CD14-positive monocyte (primary cell): Measurements from ENCODE around the gene NBAS. TPM values are rescaled to one million over a fixed set of nuclear protein-coding genes. Genes with fewer than 3 reads are reported as not detected.

Experiments used
- DNase-seq, 3 donors: peaks; one replicate each; pipeline ENCODE4 v3.0.0-alpha.2; 2011 to 2022
- H2AFZ ChIP-seq: 2 replicates; pipeline ENCODE4 v1.6.0; 2012; ENCODE audit warnings: mild to moderate bottlenecking, low read depth, low read length, inconsistent platforms; ENCODE audit not compliant: insufficient read depth, poor library complexity, severe bottlenecking
- H3K27ac ChIP-seq, 2 donors: 1 replicate in 1 of 2; 2 replicates in 1 of 2; pipeline ENCODE4 v1.5.1; 2012 to 2013; ENCODE audit warnings: low read length in 2 of 2, control low read depth in 1 of 2, inconsistent platforms in 1 of 2, low read depth in 1 of 2, mild to moderate bottlenecking in 1 of 2
- H3K27me3 ChIP-seq, 2 donors: one replicate each; pipeline versions ENCODE4 v1.6.0 to v1.6.1; 2011 to 2013; ENCODE audit warnings: low read length in 2 of 2; ENCODE audit not compliant: control insufficient read depth in 2 of 2, insufficient read depth in 2 of 2
- H3K36me3 ChIP-seq, 2 donors: replicated peaks in 1 of 2; 1 replicate in 1 of 2; 2 replicates in 1 of 2; pipeline versions ENCODE4 v1.5.1 to v1.6.1; 2012 to 2013; ENCODE audit warnings: low read length in 2 of 2, control low read depth in 1 of 2, inconsistent platforms in 1 of 2, mild to moderate bottlenecking in 1 of 2; ENCODE audit not compliant: insufficient read depth in 2 of 2, control insufficient read depth in 1 of 2
- H3K4me1 ChIP-seq, 2 donors: 1 replicate in 1 of 2; 2 replicates in 1 of 2; pipeline versions ENCODE4 v1.5.1 to v1.6.1; 2012 to 2013; ENCODE audit warnings: low read length in 2 of 2, control low read depth in 1 of 2, inconsistent platforms in 1 of 2, mild to moderate bottlenecking in 1 of 2, moderate library complexity in 1 of 2; ENCODE audit not compliant: insufficient read depth in 2 of 2, control insufficient read depth in 1 of 2
- H3K4me2 ChIP-seq: replicated peaks from 2 replicates; pipeline ENCODE3; 2012; ENCODE audit warnings: low read length, moderate library complexity, mild to moderate bottlenecking; ENCODE audit not compliant: poor library complexity, severe bottlenecking; ENCODE audit errors: extremely low read depth
- H3K4me3 ChIP-seq, 3 experiments: fragments of 200-600 bp in 1 of 3; sonication (generic) in 1 of 3; replicated peaks in 1 of 3; 1 replicate in 2 of 3; 2 replicates in 1 of 3; pipeline ENCODE4 v1.5.1; 2011 to 2013; ENCODE audit warnings: low read length in 3 of 3, mild to moderate bottlenecking in 3 of 3, control low read depth in 2 of 3, low read depth in 2 of 3, inconsistent platforms in 1 of 3, moderate library complexity in 1 of 3
- H3K79me2 ChIP-seq: 2 replicates; pipeline ENCODE4 v1.6.0; 2012; ENCODE audit warnings: mild to moderate bottlenecking, control low read depth, inconsistent platforms, low read length, moderate library complexity; ENCODE audit not compliant: insufficient read depth
- H3K9ac ChIP-seq: 2 replicates; pipeline ENCODE4 v1.6.0; 2017; ENCODE audit warnings: low read length, mild to moderate bottlenecking; ENCODE audit not compliant: insufficient read depth, poor library complexity, severe bottlenecking
- H3K9me3 ChIP-seq, 2 donors: replicated peaks in 1 of 2; 1 replicate in 1 of 2; 2 replicates in 1 of 2; pipeline versions ENCODE4 v1.5.1 to v1.6.1; 2012 to 2013; ENCODE audit warnings: low read length in 2 of 2, control low read depth in 1 of 2; ENCODE audit not compliant: control insufficient read depth in 1 of 2, insufficient read depth in 1 of 2
- H4K20me1 ChIP-seq: 2 replicates; pipeline ENCODE4 v1.6.0; 2012; ENCODE audit warnings: mild to moderate bottlenecking, low read length, control low read depth, moderate library complexity; ENCODE audit not compliant: insufficient read depth
- H3K27ac Mint-ChIP-seq, 7 donors: one replicate each; pipeline ENCODE4 v1.8.0; 2020; ENCODE audit warnings: mild to moderate bottlenecking in 7 of 7, mixed read lengths in 7 of 7, moderate library complexity in 6 of 7, inconsistent platforms in 2 of 7
- H3K27me3 Mint-ChIP-seq, 3 donors: one replicate each; pipeline ENCODE4 v1.8.0; 2021 to 2022; ENCODE audit warnings: low read depth in 3 of 3, mild to moderate bottlenecking in 3 of 3, mixed read lengths in 3 of 3, moderate library complexity in 3 of 3, inconsistent platforms in 1 of 3
- H3K36me3 Mint-ChIP-seq, 2 donors: one replicate each; pipeline ENCODE4 v1.8.0; 2020; ENCODE audit warnings: mixed read lengths in 2 of 2, inconsistent platforms in 1 of 2, mild to moderate bottlenecking in 1 of 2
- H3K4me1 Mint-ChIP-seq: one replicate; pipeline ENCODE4 v1.8.0; 2020; ENCODE audit warnings: mild to moderate bottlenecking, mixed read lengths
- H3K4me3 Mint-ChIP-seq, 2 donors: one replicate each; pipeline ENCODE4 v1.8.0; 2020; ENCODE audit warnings: mild to moderate bottlenecking in 2 of 2, mixed read lengths in 2 of 2, moderate library complexity in 1 of 2
- H3K9me3 Mint-ChIP-seq, 7 donors: one replicate each; pipeline ENCODE4 v1.8.0; 2020 to 2022; ENCODE audit warnings: mixed read lengths in 7 of 7, mild to moderate bottlenecking in 6 of 7, moderate library complexity in 6 of 7, inconsistent platforms in 2 of 7
- WGBS: methylation state at CpG from one replicate; pipeline ENCODE4 v1.1.5; 2013; ENCODE audit warnings: missing lambda C conversion rate; ENCODE audit not compliant: insufficient coverage; 5-methylcytosine and 5-hydroxymethylcytosine counted together
- intact Hi-C, 2 donors: fragments of 100-400 bp; cut with micrococcal nuclease; formaldehyde crosslinking; loops; one replicate each; pipeline versions ENCODE4 v1.15.0 to v1.15.1; 2023
- polyA plus RNA-seq, 3 donors: library from polyadenylated mRNA; depleted of rRNA in 1 of 3; unstranded in 2 of 3; stranded (reverse) in 1 of 3; fragments of 300-500 nt in 2 of 3; fragments of >200 nt in 1 of 3; fragmentation: Illumina TruSeq in 2 of 3; gene quantifications; 1 replicate in 2 of 3; 2 replicates in 1 of 3; pipeline ENCODE4 v1.2.3, GENCODE V29; 2012 to 2021
- TF ChIP-seq, protein P1 (sequence below): fragments of 200-600 bp; IDR thresholded peaks from one replicate; pipeline ENCODE4 v1.8.0; 2022; ENCODE audit warnings: antibody characterized with exemption, mild to moderate bottlenecking

The NBAS gene
- polyA plus RNA-seq, 3 donors = 8.9 to 10.9 (median 8.9) TPM

GRCh38 chr2:15187702-15188101 is 373.4 kb downstream of the NBAS start:
- H3K36me3 ChIP-seq = peaks cover 10 to 52% of the 10 kb centered on the region in 2 donors
- H4K20me1 ChIP-seq = no peaks in the 10 kb centered on the region
- Mint-ChIP-seq H3K9me3 (no peaks in the 10 kb centered on the region), H3K4me1 (no peaks in the 10 kb centered on the region), H3K4me3 (no peak overlapping the region), H3K36me3 (peaks cover 36 to 40% of the 10 kb centered on the region in 2 donors), H3K27ac (no peak overlapping the region), H3K27me3 (peaks cover 0 to 2% (median 0%) of the 10 kb centered on the region in 3 donors)
- no peaks in the 10 kb centered on the region for H3K79me2 ChIP-seq
- TF ChIP-seq, protein P1, sequence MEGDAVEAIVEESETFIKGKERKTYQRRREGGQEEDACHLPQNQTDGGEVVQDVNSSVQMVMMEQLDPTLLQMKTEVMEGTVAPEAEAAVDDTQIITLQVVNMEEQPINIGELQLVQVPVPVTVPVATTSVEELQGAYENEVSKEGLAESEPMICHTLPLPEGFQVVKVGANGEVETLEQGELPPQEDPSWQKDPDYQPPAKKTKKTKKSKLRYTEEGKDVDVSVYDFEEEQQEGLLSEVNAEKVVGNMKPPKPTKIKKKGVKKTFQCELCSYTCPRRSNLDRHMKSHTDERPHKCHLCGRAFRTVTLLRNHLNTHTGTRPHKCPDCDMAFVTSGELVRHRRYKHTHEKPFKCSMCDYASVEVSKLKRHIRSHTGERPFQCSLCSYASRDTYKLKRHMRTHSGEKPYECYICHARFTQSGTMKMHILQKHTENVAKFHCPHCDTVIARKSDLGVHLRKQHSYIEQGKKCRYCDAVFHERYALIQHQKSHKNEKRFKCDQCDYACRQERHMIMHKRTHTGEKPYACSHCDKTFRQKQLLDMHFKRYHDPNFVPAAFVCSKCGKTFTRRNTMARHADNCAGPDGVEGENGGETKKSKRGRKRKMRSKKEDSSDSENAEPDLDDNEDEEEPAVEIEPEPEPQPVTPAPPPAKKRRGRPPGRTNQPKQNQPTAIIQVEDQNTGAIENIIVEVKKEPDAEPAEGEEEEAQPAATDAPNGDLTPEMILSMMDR = no peak
- no peak for DNase-seq
- H3K9ac ChIP-seq = no peak overlapping the region
- H3K4me1 ChIP-seq = no peaks in the 10 kb centered on the region
- intact Hi-C loops = no loop called here
- no peak overlapping the region for H3K4me2 ChIP-seq
- H3K27me3 ChIP-seq = no peaks in the 10 kb centered on the region
- no peak overlapping the region for H3K4me3 ChIP-seq
- no peak overlapping the region for H2AFZ ChIP-seq
- H3K27ac ChIP-seq = no peak overlapping the region
- no CpG with 5 or more reads among the region's 2 CpGs for WGBS
- no peaks in the 10 kb centered on the region for H3K9me3 ChIP-seq

DNA sequence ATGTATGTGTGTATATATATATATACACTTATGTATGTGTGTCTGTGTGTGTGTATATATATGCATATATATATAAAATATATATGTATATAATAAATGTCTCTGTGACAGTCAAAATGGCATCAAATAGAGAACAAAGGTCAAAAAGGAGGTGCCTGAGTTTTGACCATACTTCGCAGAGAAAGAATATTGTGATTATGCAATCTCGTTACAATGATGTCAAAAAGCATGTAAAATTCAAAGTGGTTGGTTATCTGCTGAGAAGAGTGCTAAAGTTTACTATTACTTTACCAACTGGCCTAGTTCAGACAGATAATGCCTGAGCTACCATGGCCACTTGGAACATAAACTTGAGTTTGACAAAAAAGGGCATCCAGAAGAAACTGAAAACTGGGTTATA is 375.0 kb downstream of the NBAS start:
- Mint-ChIP-seq H3K4me3 (no peak overlapping the region), H3K9me3 (no peaks in the 10 kb centered on the region), H3K27ac (no peak overlapping the region), H3K36me3 (peaks cover 35 to 44% of the 10 kb centered on the region in 2 donors), H3K4me1 (no peaks in the 10 kb centered on the region), H3K27me3 (no peaks in the 10 kb centered on the region)
- H3K36me3 ChIP-seq = peaks cover 10 to 59% of the 10 kb centered on the region in 2 donors
- H3K9me3 ChIP-seq = no peaks in the 10 kb centered on the region
- no peaks in the 10 kb centered on the region for H3K79me2 ChIP-seq
- H3K9ac ChIP-seq = no peak overlapping the region
- H3K4me1 ChIP-seq = no peaks in the 10 kb centered on the region
- H3K4me3 ChIP-seq = no peak overlapping the region
- intact Hi-C loops = no loop called here
- no peak overlapping the region for H3K4me2 ChIP-seq
- no peak overlapping the region for H2AFZ ChIP-seq
- TF ChIP-seq, protein P1 = no peak
- H3K27me3 ChIP-seq = no peaks in the 10 kb centered on the region
- DNase-seq = no peak
- H4K20me1 ChIP-seq = no peaks in the 10 kb centered on the region
- H3K27ac ChIP-seq = no peak overlapping the region
- 100% methylated on average over 1 of the region's 2 CpGs for WGBS
